Esophagus muscularis mucosa (tissue), 4 donors: Measurements from ENCODE around the gene TIGD7. TPM values are rescaled to one million over a fixed set of nuclear protein-coding genes. Genes with fewer than 3 reads are reported as not detected.

Experiments used
- DNase-seq: peaks from one replicate; pipeline ENCODE4 v3.0.0-alpha.2; 2017; ENCODE audit errors: extremely low spot score
- H3K27ac ChIP-seq, 4 donors: fragments of 200-600 bp; sonication (generic); replicated peaks in 1 of 4; 1 replicate in 3 of 4; 2 replicates in 1 of 4; pipeline ENCODE4 v1.5.1; 2016 to 2019; ENCODE audit warnings: mild to moderate bottlenecking in 1 of 4
- H3K27me3 ChIP-seq, 4 donors: fragments of 200-600 bp; sonication (generic); one replicate each; pipeline versions ENCODE4 v1.5.1 to v1.6.0; 2016 to 2019
- H3K36me3 ChIP-seq, 4 donors: fragments of 200-600 bp; sonication (generic); one replicate each; pipeline ENCODE4 v1.5.1; 2016 to 2019
- H3K4me1 ChIP-seq, 4 donors: fragments of 200-600 bp; sonication (generic); one replicate each; pipeline ENCODE4 v1.5.1; 2016 to 2019
- H3K4me3 ChIP-seq, 4 donors: fragments of 200-600 bp; sonication (generic); 1 replicate in 2 of 4; 2 replicates in 2 of 4; pipeline ENCODE4 v1.5.1; 2016 to 2019; ENCODE audit warnings: mild to moderate bottlenecking in 4 of 4, moderate library complexity in 1 of 4
- H3K9me3 ChIP-seq, 4 donors: fragments of 200-600 bp; sonication (generic); 1 replicate in 3 of 4; 2 replicates in 1 of 4; pipeline ENCODE4 v1.5.1; 2016 to 2019
- EP300 ChIP-seq: sonication (generic); formaldehyde crosslinking; IDR thresholded peaks from one replicate; pipeline ENCODE4 v1.6.1; 2017; ENCODE audit warnings: antibody characterized with exemption
- POLR2A ChIP-seq: fragments of 450-650 bp; IDR thresholded peaks from one replicate; pipeline ENCODE4 v1.6.1; 2017; ENCODE audit warnings: antibody characterized with exemption, moderate library complexity, mild to moderate bottlenecking, low read depth
- POLR2AphosphoS5 ChIP-seq, 2 donors: sonication (generic); formaldehyde crosslinking; IDR thresholded peaks; one replicate each; pipeline ENCODE4 v1.6.1; 2017; ENCODE audit warnings: antibody characterized with exemption in 2 of 2
- WGBS: methylation state at CpG from one replicate; pipeline ENCODE4 v1.1.5; 2018; 5-methylcytosine and 5-hydroxymethylcytosine counted together
- intact Hi-C: fragments of 100-400 bp; cut with DNase I; formaldehyde crosslinking; loops from one replicate; pipeline ENCODE4 v1.15.1; 2023
- total RNA-seq, 4 donors: library from RNA; depleted of rRNA; stranded (reverse); fragments of >200 nt; gene quantifications; one replicate each; pipeline versions ENCODE4 v1.1.0 to v1.2.1, GENCODE V29; 2016
- TF ChIP-seq, protein P1 (sequence below), 3 experiments: fragments of 200-600 bp in 2 of 3; fragments of 450-650 bp in 1 of 3; sonication (generic) in 2 of 3; IDR thresholded peaks; one replicate each; pipeline ENCODE4 v1.5.1; 2017 to 2019; ENCODE audit warnings: antibody characterized with exemption in 3 of 3, mild to moderate bottlenecking in 2 of 3, moderate library complexity in 1 of 3

Gene TIGD7
- total RNA-seq, 4 donors from 2014 or later: 4.6 to 8.3 (median 7.6) TPM

DNA sequence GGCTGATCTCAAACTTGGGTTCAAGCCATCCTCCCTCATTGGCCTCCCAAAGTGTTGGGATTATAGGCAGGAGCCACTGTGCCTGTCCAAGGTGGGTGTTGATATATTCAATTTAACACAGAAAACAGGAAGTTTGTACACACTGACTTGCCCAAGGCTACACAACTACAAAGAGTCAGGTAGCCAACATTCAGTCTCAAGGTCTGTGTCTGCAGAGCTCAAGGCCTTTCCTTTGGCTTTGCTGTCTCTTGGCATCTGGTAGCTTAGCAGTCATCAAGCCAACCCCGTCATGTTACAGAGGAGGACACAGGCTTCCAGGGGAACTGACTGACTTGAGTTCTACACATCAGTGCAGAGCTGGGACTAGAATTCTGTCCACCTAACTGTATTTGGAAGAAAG, 36.9 kb downstream of the TIGD7 start:
- TF ChIP-seq, protein P1, sequence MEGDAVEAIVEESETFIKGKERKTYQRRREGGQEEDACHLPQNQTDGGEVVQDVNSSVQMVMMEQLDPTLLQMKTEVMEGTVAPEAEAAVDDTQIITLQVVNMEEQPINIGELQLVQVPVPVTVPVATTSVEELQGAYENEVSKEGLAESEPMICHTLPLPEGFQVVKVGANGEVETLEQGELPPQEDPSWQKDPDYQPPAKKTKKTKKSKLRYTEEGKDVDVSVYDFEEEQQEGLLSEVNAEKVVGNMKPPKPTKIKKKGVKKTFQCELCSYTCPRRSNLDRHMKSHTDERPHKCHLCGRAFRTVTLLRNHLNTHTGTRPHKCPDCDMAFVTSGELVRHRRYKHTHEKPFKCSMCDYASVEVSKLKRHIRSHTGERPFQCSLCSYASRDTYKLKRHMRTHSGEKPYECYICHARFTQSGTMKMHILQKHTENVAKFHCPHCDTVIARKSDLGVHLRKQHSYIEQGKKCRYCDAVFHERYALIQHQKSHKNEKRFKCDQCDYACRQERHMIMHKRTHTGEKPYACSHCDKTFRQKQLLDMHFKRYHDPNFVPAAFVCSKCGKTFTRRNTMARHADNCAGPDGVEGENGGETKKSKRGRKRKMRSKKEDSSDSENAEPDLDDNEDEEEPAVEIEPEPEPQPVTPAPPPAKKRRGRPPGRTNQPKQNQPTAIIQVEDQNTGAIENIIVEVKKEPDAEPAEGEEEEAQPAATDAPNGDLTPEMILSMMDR (IDR thresholded peaks at IDR 0.05): no peak
- TF ChIP-seq EP300 (no peak), POLR2AphosphoS5 (IDR thresholded peaks at IDR 0.05) (no peak), POLR2A (no peak)
- Histone ChIP-seq H3K27me3 (no peaks in the 10 kb centered on the region), H3K4me1 (peaks cover 17 to 28% (median 21%) of the 10 kb centered on the region in 4 donors), H3K9me3 (peaks cover 0 to 20% (median 1%) of the 10 kb centered on the region in 4 donors), H3K27ac (no peak overlapping the region), H3K36me3 (peaks cover 0 to 45% (median 29%) of the 10 kb centered on the region in 4 donors), H3K4me3 (no peak overlapping the region)
- intact Hi-C loops: loop anchor here (10.0 kb wide), 1 partner anchor 227 kb away; the partner anchor contains the start of gene C16orf90
- WGBS: 86% methylated on average over 1 of the region's 1 CpG
- DNase-seq: no peak

DNA sequence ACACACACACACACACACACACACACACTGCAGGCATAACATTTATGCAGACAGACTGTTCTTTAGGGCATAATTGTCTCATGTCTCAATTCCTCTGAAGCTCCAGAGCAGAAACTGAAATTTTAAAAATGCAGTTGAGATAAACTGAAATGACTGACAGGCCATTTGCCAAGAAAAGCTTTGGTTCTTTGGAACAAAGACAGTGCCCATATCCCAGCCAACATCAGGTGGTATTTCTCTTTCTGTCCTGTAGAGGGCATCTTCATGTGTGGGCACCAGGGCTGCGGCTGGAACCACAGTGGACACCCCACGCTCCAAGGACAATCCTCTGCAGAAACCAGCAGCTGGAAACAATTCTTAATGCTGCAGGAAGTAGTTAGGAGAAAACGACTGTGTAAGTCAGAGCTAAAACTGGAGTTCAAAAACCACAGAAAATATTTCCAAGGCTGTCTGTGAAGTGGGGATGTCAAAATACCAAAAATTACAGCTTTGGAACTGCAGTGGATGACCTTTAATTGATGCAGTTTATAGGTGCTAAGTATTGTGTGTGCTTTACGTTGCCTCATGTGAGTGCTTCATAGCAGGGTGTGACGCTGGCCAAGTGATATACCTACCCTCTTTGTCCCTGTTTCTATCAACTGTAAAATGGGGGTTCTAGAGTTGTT, 38.2 kb downstream of the TIGD7 start:
- intact Hi-C loops: loop anchor here (10.0 kb wide), 1 partner anchor 228 kb away; the partner anchor contains the start of gene C16orf90
- WGBS: 65% methylated on average over 5 of the region's 5 CpGs
- H3K27me3 ChIP-seq: no peaks in the 10 kb centered on the region
- TF ChIP-seq POLR2A (no peak), POLR2AphosphoS5 (IDR thresholded peaks at IDR 0.05) (no peak), EP300 (no peak)
- TF ChIP-seq, protein P1 (IDR thresholded peaks at IDR 0.05): peak in 1 of 3 experiments; percentile 38
- H3K4me1 ChIP-seq: peaks cover 20 to 34% (median 23%) of the 10 kb centered on the region in 4 donors
- peaks cover 0 to 45% (median 29%) of the 10 kb centered on the region in 4 donors for H3K36me3 ChIP-seq
- H3K9me3 ChIP-seq: peaks cover 0 to 20% (median 1%) of the 10 kb centered on the region in 4 donors
- DNase-seq: no peak
- no peak overlapping the region for H3K27ac ChIP-seq
- H3K4me3 ChIP-seq: no peak overlapping the region

DNA sequence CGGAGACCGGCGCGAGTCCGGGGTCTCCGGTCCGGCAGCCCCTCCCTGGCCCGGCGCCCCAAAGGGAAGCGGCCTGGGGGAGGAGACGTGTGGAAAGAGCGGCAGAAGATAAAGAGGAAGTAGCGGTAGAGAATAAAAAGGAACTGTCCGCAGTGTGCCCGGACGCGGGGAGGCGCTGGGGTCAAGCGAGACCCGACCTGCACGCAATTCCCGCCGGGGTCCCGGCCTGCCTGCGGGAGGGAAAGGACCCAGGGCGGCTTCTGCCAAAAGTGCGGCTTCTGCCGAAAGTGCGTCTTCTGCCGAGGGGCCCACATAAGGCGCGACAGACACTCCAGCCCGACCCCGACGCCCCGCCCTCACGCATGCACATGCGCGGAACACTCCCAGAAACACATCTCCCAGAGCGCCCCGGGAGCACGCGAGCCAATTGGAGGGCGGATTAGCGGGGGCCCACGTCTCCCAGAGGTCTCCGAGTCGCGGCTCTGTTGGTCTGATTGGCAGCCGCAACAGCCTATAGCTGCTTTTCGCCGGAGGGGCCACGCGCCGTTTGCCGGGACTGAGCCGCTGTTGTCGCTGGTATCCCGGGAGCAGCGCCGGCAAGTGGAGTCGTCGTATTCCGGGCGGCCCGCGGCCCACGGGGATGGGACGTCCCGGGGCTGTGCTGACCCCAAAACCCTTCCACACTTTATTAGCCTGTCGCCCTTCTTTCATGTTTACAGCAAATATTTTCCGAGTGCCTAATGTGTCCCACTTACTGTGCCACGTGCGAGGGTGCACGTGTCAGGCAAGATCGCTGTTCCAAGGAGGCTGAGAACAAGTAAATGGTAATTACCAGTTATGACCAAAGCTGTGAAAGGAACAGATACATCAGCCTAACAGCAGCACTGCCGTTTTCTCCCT, 40.8 kb downstream of the TIGD7 start:
- 3% methylated on average over 49 of the region's 77 CpGs for WGBS
- Histone ChIP-seq H3K27ac (peak overlapping the region; percentile 98 to 100 (median 99)), H3K36me3 (peaks cover 0 to 41% (median 27%) of the 10 kb centered on the region in 4 donors), H3K27me3 (no peaks in the 10 kb centered on the region), H3K4me1 (peaks cover 20 to 34% (median 23%) of the 10 kb centered on the region in 4 donors), H3K4me3 (peak overlapping the region; percentile 85 to 94 (median 88)), H3K9me3 (peaks cover 0 to 20% (median 1%) of the 10 kb centered on the region in 4 donors)
- peak; percentile 98 for DNase-seq
- TF ChIP-seq POLR2AphosphoS5 (IDR thresholded peaks at IDR 0.05): peak; percentile 92 to 97
- peak; percentile 88 for TF ChIP-seq POLR2A
- TF ChIP-seq, protein P1 (IDR thresholded peaks at IDR 0.05): peak in 2 of 3 experiments; percentile 0 to 25
- no peak for TF ChIP-seq EP300
- intact Hi-C loops: loop anchor here (10.0 kb wide), 1 partner anchor 230 kb away; the partner anchor contains the start of gene C16orf90

DNA sequence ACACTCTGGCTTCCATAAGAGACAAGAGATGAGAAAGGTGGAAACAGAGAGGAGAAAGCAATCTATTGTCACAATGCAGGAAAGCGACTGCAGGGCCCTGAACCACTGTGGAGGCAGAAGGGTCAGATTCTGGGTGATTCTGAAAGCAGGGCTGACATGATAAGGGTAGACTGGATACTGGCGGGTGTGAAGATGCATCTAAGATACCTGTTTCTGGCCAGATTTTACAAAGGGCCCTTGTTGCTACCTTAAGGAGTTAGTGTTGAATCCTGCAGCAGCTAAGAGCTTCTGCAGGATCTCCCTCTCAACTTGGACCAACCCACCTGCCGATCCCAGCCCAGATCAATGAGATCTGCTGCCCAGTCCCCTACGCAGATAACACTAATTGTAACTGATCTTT, 42.7 kb downstream of the TIGD7 start:
- peaks cover 0 to 7% (median 0%) of the 10 kb centered on the region in 4 donors for H3K27me3 ChIP-seq
- H3K4me1 ChIP-seq: peaks cover 20 to 34% (median 23%) of the 10 kb centered on the region in 4 donors
- TF ChIP-seq POLR2AphosphoS5 (IDR thresholded peaks at IDR 0.05) (no peak), POLR2A (no peak), EP300 (no peak)
- TF ChIP-seq, protein P1 (IDR thresholded peaks at IDR 0.05): no peak
- intact Hi-C loops: loop anchor here (10.0 kb wide), 1 partner anchor 232 kb away; the partner anchor contains the start of gene C16orf90
- peaks cover 0 to 15% (median 1%) of the 10 kb centered on the region in 4 donors for H3K9me3 ChIP-seq
- no peak overlapping the region for H3K4me3 ChIP-seq
- H3K27ac ChIP-seq: peak overlapping the region in 1 of 4 donors; percentile 100
- 80% methylated on average over 4 of the region's 4 CpGs for WGBS
- no peak for DNase-seq
- peaks cover 0 to 23% (median 14%) of the 10 kb centered on the region in 4 donors for H3K36me3 ChIP-seq
